Kidney epithelial cell (primary cell): ENCODE measurements around the gene LYPD6B. TPM values are rescaled to one million over a fixed set of nuclear protein-coding genes. Genes with fewer than 3 reads are reported as not detected.

Source experiments
- DNase-seq: peaks from one replicate; pipeline ENCODE4 v3.0.0-alpha.2; 2010; ENCODE audit warnings: low read depth
- H3K27me3 ChIP-seq: 2 replicates; pipeline ENCODE4 v1.6.0; 2011; ENCODE audit warnings: low read length; ENCODE audit not compliant: control insufficient read depth, insufficient read depth
- H3K36me3 ChIP-seq: 2 replicates; pipeline ENCODE4 v1.5.1; 2011; ENCODE audit warnings: low read length; ENCODE audit not compliant: control insufficient read depth, insufficient read depth
- H3K4me3 ChIP-seq: 2 replicates; pipeline ENCODE4 v1.5.1; 2011; ENCODE audit warnings: low read depth, mild to moderate bottlenecking, control low read depth, low read length
- total RNA-seq: library from RNA; depleted of rRNA; stranded (reverse); fragments of >200 nt; gene quantifications from 2 replicates; pipeline ENCODE4 v1.2.3, GENCODE V29; 2015
- TF ChIP-seq, protein P1 (sequence below): IDR thresholded peaks from 2 replicates; pipeline ENCODE4 v1.5.1; 2011; ENCODE audit warnings: mild to moderate bottlenecking, moderate library complexity, low read length, control low read depth, inconsistent platforms; ENCODE audit not compliant: insufficient read depth, poor library complexity, severe bottlenecking

LYPD6B gene
- total RNA-seq, 1 donor from 2014 or later: 5.3 TPM

DNA sequence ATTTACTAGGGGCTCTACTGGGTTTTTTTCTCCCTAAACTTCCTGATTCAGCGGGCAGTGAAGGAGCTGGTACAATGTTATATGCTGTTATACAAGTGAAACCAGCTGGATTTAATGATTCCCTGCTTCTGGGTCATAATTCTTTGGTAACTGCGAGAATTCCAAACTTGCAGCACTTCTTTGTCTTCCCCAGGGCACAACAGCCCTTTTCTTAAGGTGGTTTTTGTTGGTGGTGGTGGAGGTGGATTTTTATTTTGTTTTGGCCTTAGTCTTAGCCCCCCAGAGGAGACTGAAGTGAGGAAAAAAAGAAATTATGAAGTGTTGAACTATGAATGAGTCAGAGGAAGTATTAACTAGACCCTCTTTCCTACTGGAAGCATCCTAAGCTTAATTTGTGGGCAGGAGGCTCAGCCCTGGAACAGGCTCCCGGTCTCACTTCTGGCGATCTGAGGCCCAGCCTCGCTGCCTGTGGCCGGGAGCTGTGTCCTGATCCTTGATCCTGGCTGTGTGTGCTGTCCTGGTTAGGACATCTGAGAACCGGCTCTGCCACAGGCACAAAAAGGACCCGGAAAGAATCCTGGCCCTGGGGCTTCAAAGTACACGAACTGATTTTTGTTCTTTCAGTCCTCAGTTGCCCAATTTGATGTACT lies 141.9 kb downstream of the LYPD6B start:
- no peaks in the 10 kb centered on the region for H3K27me3 ChIP-seq
- no peaks in the 10 kb centered on the region for H3K36me3 ChIP-seq
- no peak overlapping the region for H3K4me3 ChIP-seq
- DNase-seq: no peak
- TF ChIP-seq, protein P1, sequence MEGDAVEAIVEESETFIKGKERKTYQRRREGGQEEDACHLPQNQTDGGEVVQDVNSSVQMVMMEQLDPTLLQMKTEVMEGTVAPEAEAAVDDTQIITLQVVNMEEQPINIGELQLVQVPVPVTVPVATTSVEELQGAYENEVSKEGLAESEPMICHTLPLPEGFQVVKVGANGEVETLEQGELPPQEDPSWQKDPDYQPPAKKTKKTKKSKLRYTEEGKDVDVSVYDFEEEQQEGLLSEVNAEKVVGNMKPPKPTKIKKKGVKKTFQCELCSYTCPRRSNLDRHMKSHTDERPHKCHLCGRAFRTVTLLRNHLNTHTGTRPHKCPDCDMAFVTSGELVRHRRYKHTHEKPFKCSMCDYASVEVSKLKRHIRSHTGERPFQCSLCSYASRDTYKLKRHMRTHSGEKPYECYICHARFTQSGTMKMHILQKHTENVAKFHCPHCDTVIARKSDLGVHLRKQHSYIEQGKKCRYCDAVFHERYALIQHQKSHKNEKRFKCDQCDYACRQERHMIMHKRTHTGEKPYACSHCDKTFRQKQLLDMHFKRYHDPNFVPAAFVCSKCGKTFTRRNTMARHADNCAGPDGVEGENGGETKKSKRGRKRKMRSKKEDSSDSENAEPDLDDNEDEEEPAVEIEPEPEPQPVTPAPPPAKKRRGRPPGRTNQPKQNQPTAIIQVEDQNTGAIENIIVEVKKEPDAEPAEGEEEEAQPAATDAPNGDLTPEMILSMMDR: no peak

DNA sequence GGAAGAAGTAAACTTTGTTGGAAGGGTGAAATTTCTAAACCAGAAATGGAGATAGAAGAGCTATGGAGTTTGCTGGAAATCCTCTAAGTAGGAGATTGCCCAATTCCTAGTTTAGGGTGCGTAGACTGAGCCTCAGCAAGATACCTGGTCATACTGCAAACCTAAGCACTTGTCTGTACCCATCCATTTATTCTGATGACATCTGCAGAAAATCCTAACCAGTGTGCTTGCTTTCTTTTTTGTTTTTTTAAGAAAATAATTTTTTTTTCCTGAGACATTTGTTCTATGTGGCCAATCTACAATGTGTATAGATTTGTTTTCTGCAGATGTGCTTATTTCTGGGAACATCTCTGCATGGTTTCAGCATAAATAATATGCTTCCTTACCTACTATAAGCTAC lies 144.7 kb downstream of the LYPD6B start:
- TF ChIP-seq, protein P1: no peak
- Histone ChIP-seq H3K4me3 (no peak overlapping the region), H3K27me3 (no peaks in the 10 kb centered on the region), H3K36me3 (no peaks in the 10 kb centered on the region)
- no peak for DNase-seq

DNA sequence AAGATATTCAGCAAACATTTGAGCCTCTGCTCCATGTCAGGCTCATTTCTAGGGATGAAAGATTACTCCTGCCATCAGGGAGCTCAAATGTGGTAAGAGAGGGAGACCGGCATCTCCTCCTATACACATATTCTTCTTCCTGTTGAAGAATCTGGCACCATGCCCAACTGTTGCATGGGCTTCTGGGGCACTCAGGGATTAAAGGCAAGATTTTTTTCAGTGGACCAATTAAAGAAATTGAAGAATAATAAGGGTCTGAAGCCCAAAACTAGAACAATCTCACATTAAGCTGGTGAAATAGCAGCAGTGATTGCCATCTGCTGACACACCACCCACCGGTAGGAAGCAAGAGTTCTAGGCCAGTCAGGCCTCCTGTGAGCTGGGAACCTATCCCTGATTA lies 146.5 kb downstream of the LYPD6B start:
- TF ChIP-seq, protein P1: no peak
- no peak overlapping the region for H3K4me3 ChIP-seq
- no peaks in the 10 kb centered on the region for H3K36me3 ChIP-seq
- H3K27me3 ChIP-seq: no peaks in the 10 kb centered on the region
- DNase-seq: no peak

DNA sequence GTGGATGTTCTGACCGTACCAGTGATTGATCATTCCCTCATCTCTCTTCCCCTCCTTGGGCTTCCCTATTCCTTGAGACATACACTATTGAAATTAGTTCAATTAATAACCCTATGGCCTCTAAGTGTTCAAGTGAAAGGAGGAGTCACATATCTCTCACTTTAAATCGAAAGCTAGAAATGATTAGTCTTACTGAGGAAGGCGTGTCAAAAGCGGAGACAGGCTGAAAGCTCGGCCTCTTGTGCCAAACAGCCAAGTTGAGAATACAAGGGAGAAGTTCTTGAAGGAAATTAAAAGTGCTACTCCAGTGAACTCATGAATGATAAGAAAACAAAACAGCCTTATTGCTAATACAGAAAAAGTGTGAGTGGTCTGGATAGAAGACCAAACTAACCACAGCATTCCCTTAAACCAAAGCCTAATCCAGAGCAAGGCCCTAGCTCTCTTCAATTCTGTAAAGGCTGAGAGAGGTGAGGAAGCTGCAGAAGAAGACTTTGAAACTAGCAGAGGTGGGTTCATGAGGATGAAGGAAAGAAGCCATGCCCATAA lies 147.5 kb downstream of the LYPD6B start:
- no peak for DNase-seq
- Histone ChIP-seq H3K4me3 (no peak overlapping the region), H3K36me3 (no peaks in the 10 kb centered on the region), H3K27me3 (no peaks in the 10 kb centered on the region)
- TF ChIP-seq, protein P1: no peak

DNA sequence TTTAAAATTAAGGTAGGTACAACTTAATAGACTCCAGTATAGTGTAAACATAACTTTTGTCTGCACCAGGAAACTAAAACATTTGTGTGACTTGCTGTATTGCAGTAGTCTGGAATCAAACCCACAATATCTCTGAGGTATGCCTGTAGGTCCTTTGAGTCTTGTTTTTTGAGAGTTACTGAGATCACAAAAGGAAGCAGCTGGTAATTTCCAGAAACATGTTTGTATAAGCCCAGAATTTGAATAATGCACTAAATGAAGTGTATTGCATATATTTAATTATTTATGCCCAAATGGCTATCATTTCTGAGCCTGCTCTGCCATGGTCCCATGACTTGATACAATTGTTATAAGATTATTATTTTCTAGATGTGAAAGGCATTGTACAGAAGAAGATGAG lies 148.6 kb downstream of the LYPD6B start:
- DNase-seq: no peak
- Histone ChIP-seq H3K4me3 (no peak overlapping the region), H3K27me3 (no peaks in the 10 kb centered on the region), H3K36me3 (no peaks in the 10 kb centered on the region)
- TF ChIP-seq, protein P1: no peak

DNA sequence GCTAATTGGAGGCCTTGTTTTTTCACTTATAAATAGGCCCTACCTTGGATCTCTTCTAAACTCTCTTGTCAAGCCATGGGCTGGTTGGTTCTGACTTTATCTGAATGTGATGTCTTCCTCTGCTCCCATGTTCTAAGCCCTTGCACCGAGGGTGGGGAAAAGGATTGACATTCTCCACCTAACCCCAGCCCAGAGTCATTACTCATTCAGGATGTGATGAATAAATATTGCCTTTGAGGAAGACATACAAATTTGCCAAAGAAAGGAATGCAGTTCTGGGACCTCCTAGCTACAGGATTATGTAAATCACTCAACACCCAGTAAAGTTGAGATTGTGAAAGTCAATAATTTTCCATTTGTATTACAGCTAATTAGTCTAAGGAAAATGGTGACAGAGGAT lies 149.8 kb downstream of the LYPD6B start:
- no peaks in the 10 kb centered on the region for H3K27me3 ChIP-seq
- TF ChIP-seq, protein P1: no peak
- H3K36me3 ChIP-seq: no peaks in the 10 kb centered on the region
- no peak for DNase-seq
- H3K4me3 ChIP-seq: no peak overlapping the region
